Stomach (tissue), 4 donors: ENCODE measurements around the gene KRTAP12-2.

ENCODE experiments used
- CTCF ChIP-seq, 7 experiments: fragments of 450-650 bp in 4 of 7; fragments of 200-600 bp in 3 of 7; sonication (generic) in 3 of 7; IDR thresholded peaks; one replicate each; pipeline ENCODE4 v1.5.1; 2016 to 2019; ENCODE audit warnings: antibody characterized with exemption in 7 of 7, control low read depth in 2 of 7, mild to moderate bottlenecking in 1 of 7
- EP300 ChIP-seq: sonication (generic); formaldehyde crosslinking; IDR thresholded peaks from one replicate; pipeline ENCODE4 v1.6.1; 2017; ENCODE audit warnings: antibody characterized with exemption
- POLR2AphosphoS5 ChIP-seq, 3 donors: sonication (generic); formaldehyde crosslinking; IDR thresholded peaks; one replicate each; pipeline ENCODE4 v1.6.1; 2016; ENCODE audit warnings: antibody characterized with exemption in 3 of 3

GRCh38 chr21:44628707-44629391 is 37.9 kb downstream of the KRTAP12-2 start:
- no peak for TF ChIP-seq CTCF (IDR thresholded peaks at IDR 0.05)
- no peak for TF ChIP-seq POLR2AphosphoS5 (IDR thresholded peaks at IDR 0.05)
- no peak for TF ChIP-seq EP300
